HEK293T (cell line): ENCODE data around the gene JMJD8.

Experiments
- BHLHE40 ChIP-seq: fragments of 450-650 bp; IDR thresholded peaks from 2 replicates; pipeline ENCODE4 v1.6.1; 2016; ENCODE audit warnings: mild to moderate bottlenecking, moderate library complexity, borderline replicate concordance
- SP1 ChIP-seq: fragments of 450-650 bp; IDR thresholded peaks from 2 replicates; pipeline ENCODE4 v1.6.1; 2017
- SUZ12 ChIP-seq: fragments of 450-650 bp; IDR thresholded peaks from 2 replicates; pipeline ENCODE4 v1.6.1; 2016; ENCODE audit warnings: mild to moderate bottlenecking
- TARDBP ChIP-seq: fragments of 450-650 bp; IDR thresholded peaks from 2 replicates; pipeline ENCODE4 v1.6.1; 2016
- ZNF384 ChIP-seq: fragments of 450-650 bp; IDR thresholded peaks from 2 replicates; pipeline ENCODE4 v1.6.1; 2016

DNA sequence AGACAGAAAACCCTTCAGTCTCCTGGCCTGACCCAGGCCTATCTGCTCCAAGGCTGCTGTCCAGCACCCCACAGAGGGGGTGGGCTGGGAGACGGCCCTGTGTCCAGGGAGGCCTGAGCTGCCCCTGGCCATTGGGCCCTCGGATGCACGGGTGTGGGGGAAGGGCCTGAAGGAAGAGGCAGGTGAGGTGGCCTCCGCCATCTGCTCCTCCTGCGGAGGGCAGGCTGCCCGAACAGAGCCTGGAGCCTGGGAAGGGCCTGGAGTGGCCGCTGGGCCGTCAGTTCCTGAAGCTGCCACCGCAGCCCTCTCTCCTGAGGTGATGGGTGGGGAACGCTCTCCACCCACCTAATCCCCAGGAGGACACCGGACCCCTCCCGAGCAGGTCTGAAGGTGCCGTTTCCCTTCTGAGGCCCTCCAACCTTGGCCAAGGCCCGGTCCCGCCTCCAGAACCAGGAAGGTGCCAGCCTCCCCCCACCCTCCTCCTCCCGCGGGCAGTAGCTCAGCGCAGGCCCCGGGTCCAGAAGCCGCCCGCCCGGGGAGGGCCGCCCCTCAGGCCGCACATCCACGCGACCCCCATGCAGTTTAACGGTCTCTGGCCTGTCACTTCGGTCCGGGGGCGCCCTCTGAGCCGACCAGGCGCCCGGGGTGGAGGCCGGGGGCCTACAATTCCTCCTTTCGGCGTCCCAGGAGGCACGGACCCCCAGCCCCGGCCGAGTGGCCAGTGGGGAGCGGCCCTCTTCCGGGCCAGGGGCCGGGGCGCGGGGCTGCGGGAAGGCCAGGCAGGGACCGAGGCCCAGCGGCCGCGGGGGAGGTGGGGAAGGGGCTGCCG is 20.6 kb upstream of the JMJD8 start:
- no peak for TF ChIP-seq SUZ12
- TF ChIP-seq SP1: no peak
- TF ChIP-seq TARDBP: no peak
- no peak for TF ChIP-seq BHLHE40
- TF ChIP-seq ZNF384: no peak
